WTC11 (cell line): ENCODE data around the gene RPL37. TPM values are rescaled to one million over a fixed set of nuclear protein-coding genes. Genes with fewer than 3 reads are reported as not detected.

Source experiments
- ATAC-seq: fragments of 200-7000 bp; cut with Tn5 transposase; 2 replicates; pipeline ENCODE4 v1.10.0; 2021; ENCODE audit warnings: mild to moderate bottlenecking, moderate library complexity
- CTCF ChIA-PET: fragments of 300-600 bp; sonication (Branson Sonifier 250); formaldehyde crosslinking; loops from one replicate; lab custom pipeline; 2021; ENCODE audit warnings: antibody characterized with exemption; lab: Charles Lee
- POLR2A ChIA-PET: fragments of 350-600 bp; sonication (Branson Sonifier 250); formaldehyde crosslinking; loops from one replicate; lab custom pipeline; 2021; ENCODE audit warnings: antibody characterized with exemption; lab: Charles Lee
- DNase-seq: peaks from one replicate; pipeline ENCODE4 v3.0.0; 2021; ENCODE audit warnings: low spot score
- H3K27ac Mint-ChIP-seq: 2 replicates; pipeline ENCODE4 v1.8.0; 2021; ENCODE audit warnings: mixed read lengths
- H3K27me3 Mint-ChIP-seq: 2 replicates; pipeline ENCODE4 v1.8.0; 2021; ENCODE audit warnings: low read depth, mild to moderate bottlenecking, moderate library complexity, mixed read lengths
- H3K36me3 Mint-ChIP-seq: 2 replicates; pipeline ENCODE4 v1.8.0; 2021; ENCODE audit warnings: mixed read lengths
- H3K4me1 Mint-ChIP-seq: 2 replicates; pipeline ENCODE4 v1.8.0; 2022; ENCODE audit warnings: mixed read lengths
- H3K4me3 Mint-ChIP-seq: 2 replicates; pipeline ENCODE4 v1.8.0; 2021; ENCODE audit warnings: mild to moderate bottlenecking, moderate library complexity, mixed read lengths
- H3K9me3 Mint-ChIP-seq: 2 replicates; pipeline ENCODE4 v1.8.0; 2021; ENCODE audit warnings: mixed read lengths
- CTCF ChIP-seq: fragments of 200-600 bp; IDR thresholded peaks from 2 replicates; pipeline ENCODE4 v1.8.0; 2022; ENCODE audit warnings: antibody characterized with exemption
- E2F1 ChIP-seq: sonication (generic); formaldehyde crosslinking; IDR thresholded peaks from 2 replicates; pipeline ENCODE4 v1.8.0; 2022; ENCODE audit warnings: mild to moderate bottlenecking, missing genetic modification reagents
- EMX1 ChIP-seq: fragments of 250-450 bp; sonication (Bioruptor Pico); IDR thresholded peaks from 2 replicates; pipeline ENCODE4 v1.8.0; 2021; ENCODE audit warnings: mild to moderate bottlenecking
- GABPB1 ChIP-seq: sonication (generic); formaldehyde crosslinking; IDR thresholded peaks from 2 replicates; pipeline ENCODE4 v1.8.1; 2023; ENCODE audit warnings: mild to moderate bottlenecking, missing genetic modification reagents
- HMGA2 ChIP-seq: fragments of 250-450 bp; sonication (Bioruptor Pico); IDR thresholded peaks from 2 replicates; pipeline ENCODE4 v1.4.0; 2021; ENCODE audit warnings: mild to moderate bottlenecking, moderate library complexity
- KAT7 ChIP-seq: sonication (generic); formaldehyde crosslinking; IDR thresholded peaks from 2 replicates; pipeline ENCODE4 v1.8.1; 2023; ENCODE audit warnings: missing genetic modification reagents, mild to moderate bottlenecking, borderline replicate concordance
- NFATC4 ChIP-seq: fragments of 250-450 bp; sonication (Bioruptor Pico); IDR thresholded peaks from 2 replicates; pipeline ENCODE4 v1.9.0; 2021; ENCODE audit warnings: mild to moderate bottlenecking
- NFE2L1 ChIP-seq: sonication (generic); formaldehyde crosslinking; IDR thresholded peaks from 2 replicates; pipeline ENCODE4 v1.8.1; 2023; ENCODE audit warnings: missing genetic modification reagents
- NR1H2 ChIP-seq: sonication (generic); formaldehyde crosslinking; IDR thresholded peaks from 2 replicates; pipeline ENCODE4 v1.9.0; 2021; ENCODE audit warnings: mild to moderate bottlenecking, moderate library complexity, missing genetic modification reagents
- PRRX2 ChIP-seq: fragments of 250-450 bp; sonication (Bioruptor Pico); IDR thresholded peaks from 2 replicates; pipeline ENCODE4 v1.8.0; 2021; ENCODE audit warnings: mild to moderate bottlenecking
- TEAD1 ChIP-seq: sonication (generic); formaldehyde crosslinking; IDR thresholded peaks from 2 replicates; pipeline ENCODE4 v1.8.0; 2022; ENCODE audit warnings: mild to moderate bottlenecking, missing genetic modification reagents
- ZNF121 ChIP-seq: sonication (generic); formaldehyde crosslinking; IDR thresholded peaks from 2 replicates; pipeline ENCODE4 v1.8.0; 2023; ENCODE audit warnings: missing genetic modification reagents
- ZNF138 ChIP-seq: sonication (generic); formaldehyde crosslinking; conservative IDR thresholded peaks from 2 replicates; pipeline ENCODE4 v1.8.1; 2022; ENCODE audit warnings: mild to moderate bottlenecking, moderate library complexity, missing genetic modification reagents
- ZNF232 ChIP-seq: sonication (generic); formaldehyde crosslinking; IDR thresholded peaks from 2 replicates; pipeline ENCODE4 v1.8.0; 2022; ENCODE audit warnings: mild to moderate bottlenecking, missing genetic modification reagents
- ZNF263 ChIP-seq: sonication (generic); formaldehyde crosslinking; IDR thresholded peaks from 2 replicates; pipeline ENCODE4 v1.8.1; 2022; ENCODE audit warnings: low read depth, mild to moderate bottlenecking, moderate library complexity, missing genetic modification reagents
- ZNF396 ChIP-seq: fragments of 250-450 bp; sonication (Bioruptor Pico); IDR thresholded peaks from 2 replicates; pipeline ENCODE4 v1.8.0; 2021; ENCODE audit warnings: mild to moderate bottlenecking, moderate library complexity, borderline replicate concordance
- ZNF423 ChIP-seq: fragments of 250-450 bp; sonication (Bioruptor Pico); IDR thresholded peaks from 2 replicates; pipeline ENCODE4 v2.1.2; 2022; ENCODE audit warnings: mild to moderate bottlenecking, moderate library complexity
- ZNF671 ChIP-seq: fragments of 250-450 bp; sonication (Bioruptor Pico); IDR thresholded peaks from 2 replicates; pipeline ENCODE4 v1.8.0; 2021; ENCODE audit warnings: mild to moderate bottlenecking
- total RNA-seq: library from RNA; stranded (reverse); gene quantifications from 3 replicates; pipeline ENCODE4 v1.2.3, GENCODE V29; 2021
- TF ChIP-seq, protein P1 (sequence below): sonication (generic); formaldehyde crosslinking; IDR thresholded peaks from 2 replicates; pipeline ENCODE4 v1.8.0; 2022; ENCODE audit warnings: mild to moderate bottlenecking, missing genetic modification reagents
- TF ChIP-seq, protein P2 (sequence below): sonication (generic); formaldehyde crosslinking; IDR thresholded peaks from 2 replicates; pipeline ENCODE4 v1.8.0; 2023; ENCODE audit warnings: missing genetic modification reagents, mild to moderate bottlenecking, borderline replicate concordance
- TF ChIP-seq, protein P3 (sequence below): fragments of 250-450 bp; sonication (Bioruptor Pico); IDR thresholded peaks from 2 replicates; pipeline ENCODE4 v1.9.0; 2021; ENCODE audit warnings: mild to moderate bottlenecking

The RPL37 gene
- total RNA-seq, 1 experiment from 2014 or later: 1,405 TPM

DNA sequence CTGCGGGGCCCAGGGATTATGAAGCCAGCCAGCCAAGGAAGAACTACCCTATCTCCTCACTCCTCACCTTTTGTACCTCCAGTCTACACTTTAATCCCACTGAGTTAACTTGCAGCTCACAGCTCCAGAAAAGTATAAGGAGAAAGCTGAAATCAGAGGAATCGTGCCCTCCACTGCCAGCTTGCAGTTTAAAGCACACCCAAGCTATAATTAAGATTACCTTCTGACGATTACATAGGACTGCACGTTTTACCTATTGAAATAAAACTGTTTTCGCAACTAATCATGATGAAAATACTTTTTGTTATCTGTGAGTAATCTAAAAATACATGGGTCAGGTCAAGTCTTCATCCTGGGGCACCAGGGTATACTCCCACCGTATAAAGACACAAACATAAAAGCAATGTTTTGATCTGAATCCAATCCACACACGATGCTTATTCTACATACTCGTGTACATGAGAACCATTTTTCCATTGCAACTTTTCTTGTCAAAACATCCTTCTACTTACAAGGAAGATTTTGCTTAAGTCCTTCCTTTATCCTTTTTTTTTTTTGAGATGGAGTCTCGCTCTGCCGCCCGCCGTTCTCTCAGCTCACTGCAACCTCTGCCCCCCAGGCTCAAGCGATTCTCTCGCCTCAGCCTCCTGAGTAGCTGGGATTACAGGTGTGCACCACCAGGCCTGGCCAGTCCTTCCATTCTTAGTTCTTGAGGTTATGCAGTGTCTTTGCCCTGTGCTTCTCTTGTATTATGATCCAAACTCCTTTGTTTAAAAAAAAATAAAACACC is 7.6 kb downstream of the RPL37 start:
- TF ChIP-seq ZNF671 (CRISPR knock-in tag) (peak; percentile 28; the same call in 1 of the 2 replicates), KAT7 (no peak), NFATC4 (peak; percentile 56; the same call in 1 of the 2 replicates)
- TF ChIP-seq, all 79 proteins: peak for 2
- DNase-seq (no peak), ATAC-seq (no peak)
- no peaks in the 10 kb centered on the region for H3K27me3 Mint-ChIP-seq
- H3K36me3 Mint-ChIP-seq: peaks cover 66% of the 10 kb centered on the region
- ChIA-PET POLR2A (interaction anchor here (0.6 to 2.4 kb wide), 3 partner anchors 25 to 746 kb away, joined by 3 to 16 read pairs (median 4); partner anchors contain the start of gene PRKAA1), CTCF (no interaction called here)
- H3K9me3 Mint-ChIP-seq: no peaks in the 10 kb centered on the region
- H3K4me3 Mint-ChIP-seq: no peak overlapping the region
- peaks cover 31% of the 10 kb centered on the region for H3K4me1 Mint-ChIP-seq
- peak overlapping the region; percentile 46; the same call in 1 of the 2 replicates for H3K27ac Mint-ChIP-seq

- Mint-ChIP-seq H3K36me3 (peaks cover 59% of the 10 kb centered on the region), H3K27ac (peak overlapping the region; percentile 27; the same call in 1 of the 2 replicates), H3K4me1 (peaks cover 24% of the 10 kb centered on the region), H3K4me3 (no peak overlapping the region), H3K27me3 (no peaks in the 10 kb centered on the region), H3K9me3 (no peaks in the 10 kb centered on the region)
- TF ChIP-seq HMGA2 (CRISPR knock-in tag) (no peak), NR1H2 (no peak), ZNF121 (CRISPR knock-in tag) (no peak), ZNF263 (CRISPR knock-in tag) (no peak), E2F1 (CRISPR knock-in tag) (no peak), CTCF (no peak), EMX1 (peak; percentile 24; the same call in 1 of the 2 replicates), NFE2L1 (no peak), ZNF396 (CRISPR knock-in tag) (no peak), GABPB1 (CRISPR knock-in tag) (no peak), ZNF138 (no peak), ZNF232 (no peak), ZNF671 (CRISPR knock-in tag) (peak; percentile 86), PRRX2 (CRISPR knock-in tag) (peak; percentile 86; the same call in 1 of the 2 replicates), TEAD1 (CRISPR knock-in tag) (no peak), NFATC4 (peak; percentile 68; the same call in 1 of the 2 replicates), ZNF423 (no peak)
- TF ChIP-seq, protein P1, sequence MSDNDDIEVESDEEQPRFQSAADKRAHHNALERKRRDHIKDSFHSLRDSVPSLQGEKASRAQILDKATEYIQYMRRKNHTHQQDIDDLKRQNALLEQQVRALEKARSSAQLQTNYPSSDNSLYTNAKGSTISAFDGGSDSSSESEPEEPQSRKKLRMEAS (CRISPR knock-in tag): no peak
- TF ChIP-seq, protein P2, sequence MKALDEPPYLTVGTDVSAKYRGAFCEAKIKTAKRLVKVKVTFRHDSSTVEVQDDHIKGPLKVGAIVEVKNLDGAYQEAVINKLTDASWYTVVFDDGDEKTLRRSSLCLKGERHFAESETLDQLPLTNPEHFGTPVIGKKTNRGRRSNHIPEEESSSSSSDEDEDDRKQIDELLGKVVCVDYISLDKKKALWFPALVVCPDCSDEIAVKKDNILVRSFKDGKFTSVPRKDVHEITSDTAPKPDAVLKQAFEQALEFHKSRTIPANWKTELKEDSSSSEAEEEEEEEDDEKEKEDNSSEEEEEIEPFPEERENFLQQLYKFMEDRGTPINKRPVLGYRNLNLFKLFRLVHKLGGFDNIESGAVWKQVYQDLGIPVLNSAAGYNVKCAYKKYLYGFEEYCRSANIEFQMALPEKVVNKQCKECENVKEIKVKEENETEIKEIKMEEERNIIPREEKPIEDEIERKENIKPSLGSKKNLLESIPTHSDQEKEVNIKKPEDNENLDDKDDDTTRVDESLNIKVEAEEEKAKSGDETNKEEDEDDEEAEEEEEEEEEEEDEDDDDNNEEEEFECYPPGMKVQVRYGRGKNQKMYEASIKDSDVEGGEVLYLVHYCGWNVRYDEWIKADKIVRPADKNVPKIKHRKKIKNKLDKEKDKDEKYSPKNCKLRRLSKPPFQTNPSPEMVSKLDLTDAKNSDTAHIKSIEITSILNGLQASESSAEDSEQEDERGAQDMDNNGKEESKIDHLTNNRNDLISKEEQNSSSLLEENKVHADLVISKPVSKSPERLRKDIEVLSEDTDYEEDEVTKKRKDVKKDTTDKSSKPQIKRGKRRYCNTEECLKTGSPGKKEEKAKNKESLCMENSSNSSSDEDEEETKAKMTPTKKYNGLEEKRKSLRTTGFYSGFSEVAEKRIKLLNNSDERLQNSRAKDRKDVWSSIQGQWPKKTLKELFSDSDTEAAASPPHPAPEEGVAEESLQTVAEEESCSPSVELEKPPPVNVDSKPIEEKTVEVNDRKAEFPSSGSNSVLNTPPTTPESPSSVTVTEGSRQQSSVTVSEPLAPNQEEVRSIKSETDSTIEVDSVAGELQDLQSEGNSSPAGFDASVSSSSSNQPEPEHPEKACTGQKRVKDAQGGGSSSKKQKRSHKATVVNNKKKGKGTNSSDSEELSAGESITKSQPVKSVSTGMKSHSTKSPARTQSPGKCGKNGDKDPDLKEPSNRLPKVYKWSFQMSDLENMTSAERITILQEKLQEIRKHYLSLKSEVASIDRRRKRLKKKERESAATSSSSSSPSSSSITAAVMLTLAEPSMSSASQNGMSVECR: no peak
- TF ChIP-seq, protein P3, sequence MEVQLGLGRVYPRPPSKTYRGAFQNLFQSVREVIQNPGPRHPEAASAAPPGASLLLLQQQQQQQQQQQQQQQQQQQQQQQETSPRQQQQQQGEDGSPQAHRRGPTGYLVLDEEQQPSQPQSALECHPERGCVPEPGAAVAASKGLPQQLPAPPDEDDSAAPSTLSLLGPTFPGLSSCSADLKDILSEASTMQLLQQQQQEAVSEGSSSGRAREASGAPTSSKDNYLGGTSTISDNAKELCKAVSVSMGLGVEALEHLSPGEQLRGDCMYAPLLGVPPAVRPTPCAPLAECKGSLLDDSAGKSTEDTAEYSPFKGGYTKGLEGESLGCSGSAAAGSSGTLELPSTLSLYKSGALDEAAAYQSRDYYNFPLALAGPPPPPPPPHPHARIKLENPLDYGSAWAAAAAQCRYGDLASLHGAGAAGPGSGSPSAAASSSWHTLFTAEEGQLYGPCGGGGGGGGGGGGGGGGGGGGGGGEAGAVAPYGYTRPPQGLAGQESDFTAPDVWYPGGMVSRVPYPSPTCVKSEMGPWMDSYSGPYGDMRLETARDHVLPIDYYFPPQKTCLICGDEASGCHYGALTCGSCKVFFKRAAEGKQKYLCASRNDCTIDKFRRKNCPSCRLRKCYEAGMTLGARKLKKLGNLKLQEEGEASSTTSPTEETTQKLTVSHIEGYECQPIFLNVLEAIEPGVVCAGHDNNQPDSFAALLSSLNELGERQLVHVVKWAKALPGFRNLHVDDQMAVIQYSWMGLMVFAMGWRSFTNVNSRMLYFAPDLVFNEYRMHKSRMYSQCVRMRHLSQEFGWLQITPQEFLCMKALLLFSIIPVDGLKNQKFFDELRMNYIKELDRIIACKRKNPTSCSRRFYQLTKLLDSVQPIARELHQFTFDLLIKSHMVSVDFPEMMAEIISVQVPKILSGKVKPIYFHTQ: peak; percentile 79; the same call in 1 of the 2 replicates
- ATAC-seq (no peak), DNase-seq (no peak)
- CTCF ChIA-PET: interaction anchor here (1.1 kb wide), 1 partner anchor 28 kb away, joined by 5 read pairs; the partner anchor contains the start of gene PRKAA1
- POLR2A ChIA-PET: interaction anchor here (1.0 to 2.4 kb wide), 3 partner anchors 21 to 28 kb away, joined by 3 to 16 read pairs (median 4); partner anchors contain the start of gene PRKAA1
Measured at GRCh38 chr5:40826489-40827187, 8.4 kb downstream of the RPL37 start.
